HepG2 (cell line): ENCODE data around the gene ZBTB7C. TPM values are rescaled to one million over a fixed set of nuclear protein-coding genes. Genes with fewer than 3 reads are reported as not detected.

Experiments
- ATAC-seq: fragments of 200-7000 bp; cut with Tn5 transposase; 3 replicates; pipeline ENCODE4 v1.9.1; 2020; ENCODE audit warnings: mild to moderate bottlenecking, moderate library complexity
- BruUV-seq: library from RNA; stranded (reverse); fragments of 400-500 nt; replicated peaks from 2 replicates; lab custom pipeline; 2021; lab: Mats Ljungman, UMichigan
- CTCF ChIA-PET: fragments of 300-600 bp; formaldehyde crosslinking; extraction: SDS; loops from one replicate; lab custom pipeline; 2021; ENCODE audit warnings: low total read pairs, inconsistent platforms, low intra/inter-chr PET ratio; lab: Yijun Ruan, JAX
- POLR2A ChIA-PET: fragments of 350-600 bp; sonication (Branson Sonifier 250); formaldehyde crosslinking; loops from one replicate; lab custom pipeline; 2020; ENCODE audit warnings: antibody characterized with exemption, inconsistent platforms; lab: Yijun Ruan, JAX
- DNase-seq: peaks from one replicate; pipeline ENCODE4 v3.0.0-alpha.2; 2015; ENCODE audit warnings: low spot score
- FAIRE-seq: peaks from 3 replicates; lab custom pipeline; 2011; peaks lifted over from hg19 to GRCh38; lab: Jason Lieb, UNC
- H2AFZ ChIP-seq: one replicate; pipeline ENCODE4 v1.6.1; 2011; ENCODE audit warnings: low read length, inconsistent platforms
- H3K27ac ChIP-seq: fragments of 300-600 bp; 3 replicates; pipeline ENCODE4 v1.8.0; 2011; ENCODE audit warnings: mixed run types, mild to moderate bottlenecking, mixed read lengths, low read length, inconsistent platforms; ENCODE audit not compliant: insufficient read depth; ENCODE audit errors: extremely low read length
- H3K27me3 ChIP-seq, 2 experiments: fragments of 200-600 bp in 1 of 2; 2 replicates in 1 of 2; 3 replicates in 1 of 2; pipeline versions ENCODE4 v1.6.0 to v1.8.0; 2011; ENCODE audit warnings: low read length in 2 of 2, mild to moderate bottlenecking in 2 of 2, moderate library complexity in 2 of 2, inconsistent platforms in 1 of 2; ENCODE audit not compliant: insufficient read depth in 2 of 2, control insufficient read depth in 1 of 2
- H3K36me3 ChIP-seq, 2 experiments: fragments of 200-600 bp in 1 of 2; replicated peaks in 1 of 2; 2 replicates in 1 of 2; 3 replicates in 1 of 2; pipeline versions ENCODE4 v1.5.1 to v1.8.0; 2011; ENCODE audit warnings: low read length in 2 of 2, inconsistent platforms in 1 of 2; ENCODE audit not compliant: insufficient read depth in 2 of 2, control insufficient read depth in 1 of 2
- H3K4me1 ChIP-seq: 2 replicates; pipeline ENCODE4 v1.5.1; 2012; ENCODE audit warnings: low read length, inconsistent platforms; ENCODE audit not compliant: insufficient read depth
- H3K4me2 ChIP-seq: 2 replicates; pipeline ENCODE4 v1.6.0; 2011; ENCODE audit warnings: low read depth, low read length, inconsistent platforms
- H3K4me3 ChIP-seq, 3 experiments: fragments of 200-600 bp in 1 of 3; sonication (generic), shearing (Covaris generic) in 1 of 3; replicated peaks in 1 of 3; 2 replicates each; pipeline ENCODE4 v1.5.1; 2011 to 2016; ENCODE audit warnings: low read length in 3 of 3, inconsistent platforms in 2 of 3, low read depth in 2 of 3, mild to moderate bottlenecking in 2 of 3, control low read depth in 1 of 3, mixed read lengths in 1 of 3; ENCODE audit not compliant: insufficient read depth in 1 of 3
- H3K79me2 ChIP-seq: one replicate; pipeline ENCODE4 v1.6.1; 2011; ENCODE audit warnings: low read length, inconsistent platforms; ENCODE audit not compliant: insufficient read depth
- H3K9ac ChIP-seq: 2 replicates; pipeline ENCODE4 v1.6.0; 2011; ENCODE audit warnings: mild to moderate bottlenecking, low read depth, low read length, inconsistent platforms; ENCODE audit not compliant: insufficient read depth
- H3K9me3 ChIP-seq: 2 replicates; pipeline ENCODE4 v1.5.1; 2012; ENCODE audit warnings: mild to moderate bottlenecking, low read length
- H4K20me1 ChIP-seq: 2 replicates; pipeline ENCODE4 v1.6.0; 2011; ENCODE audit warnings: inconsistent platforms, mild to moderate bottlenecking, low read length, moderate library complexity; ENCODE audit not compliant: insufficient read depth
- HNRNPUL1 ChIP-seq: fragments of 200-400 bp; formaldehyde crosslinking; IDR thresholded peaks from 2 replicates; pipeline ENCODE4 v1.6.1; 2017; ENCODE audit warnings: low read depth, mild to moderate bottlenecking, low read length, moderate library complexity
- SIN3B ChIP-seq: fragments of 150-350 bp; IDR thresholded peaks from 2 replicates; pipeline ENCODE4 v1.6.1; 2014; ENCODE audit warnings: low read length
- U2AF2 ChIP-seq: fragments of 200-400 bp; formaldehyde crosslinking; IDR thresholded peaks from 2 replicates; pipeline ENCODE4 v1.6.1; 2017; ENCODE audit warnings: low read depth, mild to moderate bottlenecking, low read length
- ZBTB2 ChIP-seq: sonication (generic); formaldehyde crosslinking; IDR thresholded peaks from 2 replicates; pipeline ENCODE4 v1.8.0; 2022; ENCODE audit warnings: low read depth, missing genetic modification reagents
- ZC3H13 ChIP-seq: sonication (generic); formaldehyde crosslinking; IDR thresholded peaks from 2 replicates; pipeline ENCODE4 v1.8.1; 2023; ENCODE audit warnings: mild to moderate bottlenecking, missing genetic modification reagents, moderate library complexity
- ZNF160 ChIP-seq: sonication (generic); formaldehyde crosslinking; IDR thresholded peaks from 2 replicates; pipeline ENCODE4 v1.8.0; 2022; ENCODE audit warnings: mild to moderate bottlenecking, inconsistent platforms, missing genetic modification reagents
- ZNF543 ChIP-seq: sonication (generic); formaldehyde crosslinking; IDR thresholded peaks from 2 replicates; pipeline ENCODE4 v1.4.0; 2020; ENCODE audit warnings: mild to moderate bottlenecking, missing genetic modification reagents
- ZNF550 ChIP-seq: sonication (generic); formaldehyde crosslinking; IDR thresholded peaks from 2 replicates; pipeline ENCODE4 v1.4.0; 2020; ENCODE audit warnings: mild to moderate bottlenecking, missing genetic modification reagents, borderline replicate concordance
- ZNF569 ChIP-seq: sonication (generic); formaldehyde crosslinking; IDR thresholded peaks from 2 replicates; pipeline ENCODE4 v1.5.0; 2020; ENCODE audit warnings: mild to moderate bottlenecking, missing genetic modification reagents, moderate library complexity, borderline replicate concordance
- WGBS: methylation state at CpG from one replicate; pipeline ENCODE4 v1.1.6; 2017; ENCODE audit warnings: low lambda C conversion rate; 5-methylcytosine and 5-hydroxymethylcytosine counted together
- in situ Hi-C: cut with HindIII; loops from 2 replicates; pipeline ENCODE4 v1.10.0; 2017; ENCODE audit warnings: low pct_unique_long_range_greater_than_20kb; ENCODE audit not compliant: extremely low pct_ligation_motif_present
- intact Hi-C: fragments of 100-400 bp; cut with micrococcal nuclease; formaldehyde crosslinking; loops from one replicate; pipeline ENCODE4 v1.10.0; 2022; ENCODE audit not compliant: unreplicated experiment
- polyA plus RNA-seq, 8 experiments: library from polyadenylated mRNA; depleted of rRNA in 3 of 8; stranded (reverse) in 7 of 8; unstranded in 1 of 8; fragments of >200 nt; fragmentation: Illumina TruSeq in 4 of 8; extraction: Trizol in 4 of 8; gene quantifications; 2 replicates each; pipeline versions ENCODE4 v1.2.1 to v1.2.3, GENCODE V29; 2011 to 2016; ENCODE audit warnings: low read depth in 4 of 8, missing spikeins in 1 of 8, mixed read lengths in 1 of 8; ENCODE audit not compliant: insufficient read depth in 1 of 8
- total RNA-seq, 5 experiments: library from RNA; depleted of rRNA; stranded (reverse); fragments of >200 nt; fragmentation: Illumina TruSeq; extraction: Trizol; gene quantifications; 2 replicates each; pipeline ENCODE4 v1.2.3, GENCODE V29; 2016; ENCODE audit warnings: low read depth in 1 of 5
- TF ChIP-seq, protein P1 (sequence below): sonication (generic); formaldehyde crosslinking; IDR thresholded peaks from 2 replicates; pipeline ENCODE4 v1.5.1; 2020; ENCODE audit warnings: missing genetic modification reagents, mild to moderate bottlenecking, borderline replicate concordance
- TF ChIP-seq, protein P2 (sequence below): sonication (generic); formaldehyde crosslinking; IDR thresholded peaks from 2 replicates; pipeline ENCODE4 v1.4.0; 2020; ENCODE audit warnings: missing genetic modification reagents, mild to moderate bottlenecking, borderline replicate concordance
- TF ChIP-seq, protein P3 (sequence below), 2 experiments: sonication (generic) in 1 of 2; formaldehyde crosslinking in 1 of 2; IDR thresholded peaks; 2 replicates each; pipeline versions ENCODE4 v1.4.0 to v1.6.1; 2018 to 2020; ENCODE audit warnings: missing genetic modification reagents in 2 of 2, borderline replicate concordance in 1 of 2, low read depth in 1 of 2, mild to moderate bottlenecking in 1 of 2, missing biosample characterization in 1 of 2
- TF ChIP-seq, protein P4 (sequence below): sonication (generic); formaldehyde crosslinking; IDR thresholded peaks from 2 replicates; pipeline ENCODE4 v1.5.0; 2020; ENCODE audit warnings: mild to moderate bottlenecking, missing genetic modification reagents, moderate library complexity

The ZBTB7C gene
- total and polyA plus RNA-seq, 2 of the 13 experiments (the other 11 are each of a cell fraction or from before 2014, with no cell fraction given), result 0.01 to 0.04 TPM

- TF ChIP-seq, protein P1, sequence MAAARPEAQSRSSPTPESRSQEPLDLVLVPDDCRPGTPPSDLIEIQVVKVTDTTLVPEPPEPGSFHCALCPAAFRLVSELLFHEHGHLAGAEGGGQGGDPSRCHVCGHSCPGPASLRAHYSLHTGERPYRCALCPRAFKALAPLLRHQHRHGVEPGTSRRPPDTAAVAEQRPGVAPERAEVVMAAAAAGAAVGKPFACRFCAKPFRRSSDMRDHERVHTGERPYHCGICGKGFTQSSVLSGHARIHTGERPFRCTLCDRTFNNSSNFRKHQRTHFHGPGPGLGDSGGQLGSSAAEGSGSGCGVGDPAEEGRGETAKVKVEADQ (CRISPR knock-in tag), result no peak
- no peak for TF ChIP-seq ZNF550 (CRISPR knock-in tag)
- no peak for TF ChIP-seq ZC3H13 (CRISPR knock-in tag)
- TF ChIP-seq ZNF543, result no peak
- TF ChIP-seq, protein P2, sequence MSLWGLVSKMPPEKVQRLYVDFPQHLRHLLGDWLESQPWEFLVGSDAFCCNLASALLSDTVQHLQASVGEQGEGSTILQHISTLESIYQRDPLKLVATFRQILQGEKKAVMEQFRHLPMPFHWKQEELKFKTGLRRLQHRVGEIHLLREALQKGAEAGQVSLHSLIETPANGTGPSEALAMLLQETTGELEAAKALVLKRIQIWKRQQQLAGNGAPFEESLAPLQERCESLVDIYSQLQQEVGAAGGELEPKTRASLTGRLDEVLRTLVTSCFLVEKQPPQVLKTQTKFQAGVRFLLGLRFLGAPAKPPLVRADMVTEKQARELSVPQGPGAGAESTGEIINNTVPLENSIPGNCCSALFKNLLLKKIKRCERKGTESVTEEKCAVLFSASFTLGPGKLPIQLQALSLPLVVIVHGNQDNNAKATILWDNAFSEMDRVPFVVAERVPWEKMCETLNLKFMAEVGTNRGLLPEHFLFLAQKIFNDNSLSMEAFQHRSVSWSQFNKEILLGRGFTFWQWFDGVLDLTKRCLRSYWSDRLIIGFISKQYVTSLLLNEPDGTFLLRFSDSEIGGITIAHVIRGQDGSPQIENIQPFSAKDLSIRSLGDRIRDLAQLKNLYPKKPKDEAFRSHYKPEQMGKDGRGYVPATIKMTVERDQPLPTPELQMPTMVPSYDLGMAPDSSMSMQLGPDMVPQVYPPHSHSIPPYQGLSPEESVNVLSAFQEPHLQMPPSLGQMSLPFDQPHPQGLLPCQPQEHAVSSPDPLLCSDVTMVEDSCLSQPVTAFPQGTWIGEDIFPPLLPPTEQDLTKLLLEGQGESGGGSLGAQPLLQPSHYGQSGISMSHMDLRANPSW (CRISPR knock-in tag), result no peak
- TF ChIP-seq ZBTB2 (CRISPR knock-in tag), result no peak
- no peak for TF ChIP-seq SIN3B
Observed at GRCh38 chr18:48028081-48028480, 381.1 kb downstream of the ZBTB7C start (continued).

- Histone ChIP-seq H3K4me2 (no peak overlapping the region), H3K79me2 (no peaks in the 10 kb centered on the region), H3K36me3 (no peaks in the 10 kb centered on the region), H4K20me1 (no peaks in the 10 kb centered on the region), H2AFZ (no peak overlapping the region), H3K4me1 (no peaks in the 10 kb centered on the region), H3K9me3 (no peaks in the 10 kb centered on the region), H3K9ac (no peak overlapping the region), H3K4me3 (no peak overlapping the region), H3K27me3 (peaks cover 0 to 4% of the 10 kb centered on the region in 2 experiments; a peak in 1 of 5 replicates), H3K27ac (no peak overlapping the region)
- intact Hi-C loops, result no loop called here
- FAIRE-seq (no peak), DNase-seq (no peak), ATAC-seq (no peak)
- POLR2A ChIA-PET, result no interaction called here
- BruUV-seq, result no TSS peak
- WGBS, result 9% methylated on average over 7 of the region's 7 CpGs
- CTCF ChIA-PET, result no interaction called here
- in situ Hi-C loops, result no loop called here
- TF ChIP-seq HNRNPUL1, result no peak
- no peak for TF ChIP-seq ZNF569 (CRISPR knock-in tag)
- TF ChIP-seq U2AF2, result no peak
- TF ChIP-seq, protein P3, sequence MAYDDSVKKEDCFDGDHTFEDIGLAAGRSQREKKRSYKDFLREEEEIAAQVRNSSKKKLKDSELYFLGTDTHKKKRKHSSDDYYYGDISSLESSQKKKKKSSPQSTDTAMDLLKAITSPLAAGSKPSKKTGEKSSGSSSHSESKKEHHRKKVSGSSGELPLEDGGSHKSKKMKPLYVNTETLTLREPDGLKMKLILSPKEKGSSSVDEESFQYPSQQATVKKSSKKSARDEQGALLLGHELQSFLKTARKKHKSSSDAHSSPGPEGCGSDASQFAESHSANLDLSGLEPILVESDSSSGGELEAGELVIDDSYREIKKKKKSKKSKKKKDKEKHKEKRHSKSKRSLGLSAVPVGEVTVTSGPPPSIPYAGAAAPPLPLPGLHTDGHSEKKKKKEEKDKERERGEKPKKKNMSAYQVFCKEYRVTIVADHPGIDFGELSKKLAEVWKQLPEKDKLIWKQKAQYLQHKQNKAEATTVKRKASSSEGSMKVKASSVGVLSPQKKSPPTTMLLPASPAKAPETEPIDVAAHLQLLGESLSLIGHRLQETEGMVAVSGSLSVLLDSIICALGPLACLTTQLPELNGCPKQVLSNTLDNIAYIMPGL (CRISPR knock-in tag; IDR thresholded peaks at IDR 0.05; ENCODE audit: borderline replicate concordance in 1 of 2, low read depth in 1 of 2), result no peak
- TF ChIP-seq, protein P4, sequence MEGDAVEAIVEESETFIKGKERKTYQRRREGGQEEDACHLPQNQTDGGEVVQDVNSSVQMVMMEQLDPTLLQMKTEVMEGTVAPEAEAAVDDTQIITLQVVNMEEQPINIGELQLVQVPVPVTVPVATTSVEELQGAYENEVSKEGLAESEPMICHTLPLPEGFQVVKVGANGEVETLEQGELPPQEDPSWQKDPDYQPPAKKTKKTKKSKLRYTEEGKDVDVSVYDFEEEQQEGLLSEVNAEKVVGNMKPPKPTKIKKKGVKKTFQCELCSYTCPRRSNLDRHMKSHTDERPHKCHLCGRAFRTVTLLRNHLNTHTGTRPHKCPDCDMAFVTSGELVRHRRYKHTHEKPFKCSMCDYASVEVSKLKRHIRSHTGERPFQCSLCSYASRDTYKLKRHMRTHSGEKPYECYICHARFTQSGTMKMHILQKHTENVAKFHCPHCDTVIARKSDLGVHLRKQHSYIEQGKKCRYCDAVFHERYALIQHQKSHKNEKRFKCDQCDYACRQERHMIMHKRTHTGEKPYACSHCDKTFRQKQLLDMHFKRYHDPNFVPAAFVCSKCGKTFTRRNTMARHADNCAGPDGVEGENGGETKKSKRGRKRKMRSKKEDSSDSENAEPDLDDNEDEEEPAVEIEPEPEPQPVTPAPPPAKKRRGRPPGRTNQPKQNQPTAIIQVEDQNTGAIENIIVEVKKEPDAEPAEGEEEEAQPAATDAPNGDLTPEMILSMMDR (CRISPR knock-in tag), result no peak
- TF ChIP-seq ZNF160, result no peak
Observed at GRCh38 chr18:48027401-48027963, 381.7 kb downstream of the ZBTB7C start.
